Astrocyte (in vitro differentiated cells and primary cell): ENCODE data around the gene SFT2D2. TPM values are rescaled to one million over a fixed set of nuclear protein-coding genes. Genes with fewer than 3 reads are reported as not detected.

Source experiments
- DNase-seq: peaks from one replicate; pipeline ENCODE4 v3.0.0-alpha.2; 2010; ENCODE audit warnings: low read depth
- FAIRE-seq: peaks from 2 replicates; lab custom pipeline; 2011; peaks lifted over from hg19 to GRCh38; lab: Jason Lieb, UNC
- H2AFZ ChIP-seq: 2 replicates; pipeline ENCODE4 v1.6.0; 2012; ENCODE audit warnings: low read depth, low read length, inconsistent platforms
- H3K27ac ChIP-seq: 2 replicates; pipeline ENCODE4 v1.5.1; 2011; ENCODE audit warnings: low read depth, low read length, inconsistent platforms
- H3K27me3 ChIP-seq: 2 replicates; pipeline ENCODE4 v1.6.0; 2011; ENCODE audit warnings: low read length, inconsistent platforms; ENCODE audit not compliant: insufficient read depth
- H3K36me3 ChIP-seq: 2 replicates; pipeline ENCODE4 v1.5.1; 2011; ENCODE audit warnings: low read length, inconsistent platforms; ENCODE audit not compliant: insufficient read depth
- H3K4me1 ChIP-seq: 2 replicates; pipeline ENCODE4 v1.5.1; 2011; ENCODE audit warnings: low read length, inconsistent platforms; ENCODE audit not compliant: insufficient read depth
- H3K4me2 ChIP-seq: 2 replicates; pipeline ENCODE4 v1.6.0; 2012; ENCODE audit warnings: low read length, inconsistent platforms
- H3K4me3 ChIP-seq: 2 replicates; pipeline ENCODE4 v1.5.1; 2011; ENCODE audit warnings: low read depth, mild to moderate bottlenecking, low read length, inconsistent platforms; ENCODE audit not compliant: insufficient read depth
- H3K79me2 ChIP-seq: 2 replicates; pipeline ENCODE4 v1.6.0; 2012; ENCODE audit warnings: mild to moderate bottlenecking, low read length, inconsistent platforms; ENCODE audit not compliant: insufficient read depth
- H3K9ac ChIP-seq: 2 replicates; pipeline ENCODE4 v1.6.0; 2012; ENCODE audit warnings: mild to moderate bottlenecking, low read length, inconsistent platforms
- H3K9me3 ChIP-seq: 2 replicates; pipeline ENCODE4 v1.5.1; 2012; ENCODE audit warnings: low read depth, mild to moderate bottlenecking, low read length, inconsistent platforms; ENCODE audit not compliant: insufficient read depth
- H4K20me1 ChIP-seq: 2 replicates; pipeline ENCODE4 v1.6.0; 2012; ENCODE audit warnings: low read length, inconsistent platforms; ENCODE audit not compliant: insufficient read depth
- H3K27ac Mint-ChIP-seq: one replicate; pipeline ENCODE4 v1.8.0; 2021; ENCODE audit warnings: mild to moderate bottlenecking, mixed read lengths; ENCODE audit not compliant: unreplicated experiment
- H3K27me3 Mint-ChIP-seq: one replicate; pipeline ENCODE4 v1.8.0; 2021; ENCODE audit warnings: low read depth, mixed read lengths; ENCODE audit not compliant: unreplicated experiment
- H3K36me3 Mint-ChIP-seq: one replicate; pipeline ENCODE4 v1.8.0; 2021; ENCODE audit warnings: low read depth, mixed read lengths; ENCODE audit not compliant: unreplicated experiment
- H3K4me1 Mint-ChIP-seq: one replicate; pipeline ENCODE4 v1.8.0; 2021; ENCODE audit warnings: low read depth, mixed read lengths; ENCODE audit not compliant: unreplicated experiment
- H3K4me3 Mint-ChIP-seq: one replicate; pipeline ENCODE4 v1.8.0; 2021; ENCODE audit warnings: mild to moderate bottlenecking, moderate library complexity, mixed read lengths; ENCODE audit not compliant: unreplicated experiment
- H3K9me3 Mint-ChIP-seq: one replicate; pipeline ENCODE4 v1.8.0; 2021; ENCODE audit warnings: mild to moderate bottlenecking, mixed read lengths; ENCODE audit not compliant: unreplicated experiment
- CTCF ChIP-seq: IDR thresholded peaks from 2 replicates; pipeline ENCODE4 v1.5.1; 2011; ENCODE audit warnings: low read depth, mild to moderate bottlenecking, inconsistent platforms, low read length, moderate library complexity; ENCODE audit not compliant: insufficient read depth
- EZH2 ChIP-seq: IDR thresholded peaks from 2 replicates; pipeline ENCODE4 v1.6.1; 2012; ENCODE audit warnings: mild to moderate bottlenecking, low read length, inconsistent platforms; ENCODE audit not compliant: insufficient read depth
- total RNA-seq: library from RNA; stranded (reverse); gene quantifications from 2 replicates; pipeline ENCODE4 v1.2.1, GENCODE V29; 2021

The SFT2D2 gene
- total RNA-seq, 1 donor from 2014 or later: 73.4 TPM

GRCh38 chr1:168230709-168231108 lies 4.9 kb downstream of the SFT2D2 start:
- Histone ChIP-seq H3K9ac (no peak overlapping the region), H3K36me3 (peaks cover 8% of the 10 kb centered on the region), H4K20me1 (peaks cover 64% of the 10 kb centered on the region), H3K4me3 (no peak overlapping the region), H3K27ac (no peak overlapping the region), H2AFZ (no peak overlapping the region), H3K27me3 (no peaks in the 10 kb centered on the region), H3K4me1 (peaks cover 28% of the 10 kb centered on the region), H3K9me3 (no peaks in the 10 kb centered on the region), H3K79me2 (peaks cover 86% of the 10 kb centered on the region), H3K4me2 (no peak overlapping the region)
- no peak for DNase-seq
- peaks cover 15% of the 10 kb centered on the region for H3K36me3 Mint-ChIP-seq
- no peaks in the 10 kb centered on the region for H3K27me3 Mint-ChIP-seq
- no peaks in the 10 kb centered on the region for H3K9me3 Mint-ChIP-seq
- no peak overlapping the region for H3K27ac Mint-ChIP-seq
- no peak for TF ChIP-seq CTCF
- no peak for TF ChIP-seq EZH2
- H3K4me1 Mint-ChIP-seq: peaks cover 27% of the 10 kb centered on the region
- no peak overlapping the region for H3K4me3 Mint-ChIP-seq
- FAIRE-seq: no peak

GRCh38 chr1:168234846-168235547 lies 9.2 kb downstream of the SFT2D2 start:
- no peaks in the 10 kb centered on the region for H3K27me3 ChIP-seq
- Mint-ChIP-seq H3K9me3 (no peaks in the 10 kb centered on the region), H3K4me1 (peaks cover 12% of the 10 kb centered on the region), H3K4me3 (no peak overlapping the region), H3K36me3 (peaks cover 19% of the 10 kb centered on the region), H3K27ac (no peak overlapping the region), H3K27me3 (no peaks in the 10 kb centered on the region)
- H3K9ac ChIP-seq: no peak overlapping the region
- no peak overlapping the region for H3K27ac ChIP-seq
- H3K36me3 ChIP-seq: peaks cover 19% of the 10 kb centered on the region
- H3K4me2 ChIP-seq: no peak overlapping the region
- DNase-seq (peak; percentile 25), FAIRE-seq (no peak)
- peaks cover 6% of the 10 kb centered on the region for H3K4me1 ChIP-seq
- no peak overlapping the region for H3K4me3 ChIP-seq
- peaks cover 48% of the 10 kb centered on the region for H4K20me1 ChIP-seq
- H3K79me2 ChIP-seq: peaks cover 45% of the 10 kb centered on the region
- no peak overlapping the region for H2AFZ ChIP-seq
- no peaks in the 10 kb centered on the region for H3K9me3 ChIP-seq
- TF ChIP-seq CTCF: peak; percentile 51
- no peak for TF ChIP-seq EZH2

GRCh38 chr1:168235548-168235885 lies 9.7 kb downstream of the SFT2D2 start:
- peaks cover 22% of the 10 kb centered on the region for H3K36me3 Mint-ChIP-seq
- Histone ChIP-seq H3K27ac (no peak overlapping the region), H3K4me2 (no peak overlapping the region)

More at GRCh38 chr1:168235548-168235885, 9.7 kb downstream of the SFT2D2 start:
- H2AFZ ChIP-seq: no peak overlapping the region
- H3K27ac Mint-ChIP-seq: no peak overlapping the region
- DNase-seq (peak; percentile 23), FAIRE-seq (no peak)
- H3K9me3 Mint-ChIP-seq: no peaks in the 10 kb centered on the region
- no peak overlapping the region for H3K4me3 ChIP-seq
- peaks cover 22% of the 10 kb centered on the region for H3K36me3 ChIP-seq
- peaks cover 44% of the 10 kb centered on the region for H4K20me1 ChIP-seq
- no peaks in the 10 kb centered on the region for H3K27me3 ChIP-seq
- H3K4me1 ChIP-seq: peaks cover 6% of the 10 kb centered on the region
- H3K4me1 Mint-ChIP-seq: peaks cover 12% of the 10 kb centered on the region
- no peak for TF ChIP-seq CTCF
- no peak for TF ChIP-seq EZH2
- no peak overlapping the region for H3K9ac ChIP-seq
- H3K27me3 Mint-ChIP-seq: no peaks in the 10 kb centered on the region
- no peaks in the 10 kb centered on the region for H3K9me3 ChIP-seq
- no peak overlapping the region for H3K4me3 Mint-ChIP-seq
- H3K79me2 ChIP-seq: peaks cover 41% of the 10 kb centered on the region
